GM23248 (cell line): Measurements from ENCODE around the gene BUB1B. TPM values are rescaled to one million over a fixed set of nuclear protein-coding genes. Genes with fewer than 3 reads are reported as not detected.

Experiments used
- DNase-seq: peaks from one replicate; pipeline ENCODE4 v3.0.0-alpha.2; 2015
- H2AFZ ChIP-seq: fragments of 200-600 bp; sonication (generic); 2 replicates; pipeline ENCODE4 v1.6.1; 2016; ENCODE audit warnings: antibody characterized with exemption
- H3F3A ChIP-seq: fragments of 200-600 bp; sonication (generic); 2 replicates; pipeline ENCODE4 v1.6.1; 2016; ENCODE audit warnings: mild to moderate bottlenecking, antibody characterized with exemption, mixed run types; ENCODE audit not compliant: insufficient read depth
- H3K27ac ChIP-seq: fragments of 200-600 bp; sonication (generic); 2 replicates; pipeline ENCODE4 v1.5.1; 2016; ENCODE audit warnings: mild to moderate bottlenecking
- H3K27me3 ChIP-seq: fragments of 200-600 bp; sonication (generic); replicated peaks from 2 replicates; pipeline ENCODE4 v1.6.1; 2016; ENCODE audit warnings: mild to moderate bottlenecking; ENCODE audit not compliant: insufficient read depth
- H3K36me3 ChIP-seq: fragments of 200-600 bp; sonication (generic); 2 replicates; pipeline ENCODE4 v1.6.1; 2016; ENCODE audit warnings: low read depth, mild to moderate bottlenecking
- H3K4me1 ChIP-seq: fragments of 200-600 bp; sonication (generic); 2 replicates; pipeline ENCODE4 v1.6.1; 2016; ENCODE audit warnings: mild to moderate bottlenecking; ENCODE audit not compliant: insufficient read depth
- H3K4me2 ChIP-seq: fragments of 200-600 bp; sonication (generic); one replicate; pipeline ENCODE4 v1.6.1; 2016; ENCODE audit warnings: mild to moderate bottlenecking; ENCODE audit not compliant: unreplicated experiment
- H3K4me3 ChIP-seq: fragments of 200-600 bp; sonication (generic); 2 replicates; pipeline ENCODE4 v1.5.1; 2016; ENCODE audit warnings: mild to moderate bottlenecking
- H3K79me2 ChIP-seq: fragments of 200-600 bp; sonication (generic); 2 replicates; pipeline ENCODE4 v1.6.1; 2016; ENCODE audit warnings: mild to moderate bottlenecking; ENCODE audit not compliant: insufficient read depth
- H3K9ac ChIP-seq: fragments of 200-600 bp; sonication (generic); 2 replicates; pipeline ENCODE4 v1.6.1; 2016; ENCODE audit warnings: mild to moderate bottlenecking
- H3K9me2 ChIP-seq: fragments of 200-600 bp; sonication (generic); 2 replicates; pipeline ENCODE4 v1.6.1; 2016; ENCODE audit warnings: mixed run types, mild to moderate bottlenecking, moderate library complexity; ENCODE audit not compliant: insufficient read depth
- H3K9me3 ChIP-seq: fragments of 200-600 bp; sonication (generic); one replicate; pipeline ENCODE4 v1.6.1; 2017; ENCODE audit warnings: low read depth
- H4K20me1 ChIP-seq: fragments of 200-600 bp; sonication (generic); 2 replicates; pipeline ENCODE4 v1.6.0; 2016; ENCODE audit not compliant: insufficient read depth
- EZH2 ChIP-seq: fragments of 200-600 bp; sonication (generic); IDR thresholded peaks from 2 replicates; pipeline ENCODE4 v1.6.1; 2018; ENCODE audit warnings: antibody characterized with exemption, mild to moderate bottlenecking; ENCODE audit not compliant: insufficient read depth, poor library complexity, severe bottlenecking
- EZH2phosphoT487 ChIP-seq: fragments of 200-600 bp; sonication (generic); IDR thresholded peaks from 2 replicates; pipeline ENCODE4 v1.6.1; 2018; ENCODE audit warnings: antibody characterized with exemption, moderate library complexity, mild to moderate bottlenecking, low read depth; ENCODE audit not compliant: insufficient read depth
- WGBS, 2 experiments: methylation state at CpG; one replicate each; pipeline ENCODE4 v1.1.6; 2015 to 2017; ENCODE audit warnings: low lambda C conversion rate in 2 of 2, low coverage in 1 of 2; ENCODE audit errors: missing lambda C conversion rate in 2 of 2; 5-methylcytosine and 5-hydroxymethylcytosine counted together
- in situ Hi-C: fragments of 300-500 bp; cut with MboI; formaldehyde crosslinking; loops from 2 replicates; pipeline ENCODE4 v1.15.0; 2020
- polyA plus RNA-seq: library from polyadenylated mRNA; unstranded; fragments of >200 nt; fragmentation: Nextera tagmentation; extraction: Ambion mirVana; gene quantifications from 2 replicates; pipeline ENCODE4 v1.2.1, GENCODE V29; 2016
- total RNA-seq: library from RNA; depleted of rRNA; stranded (reverse); fragments of >200 nt; shearing (Covaris generic); gene quantifications from 2 replicates; pipeline ENCODE4 v1.2.3, GENCODE V29; 2014

Gene BUB1B
- total and polyA plus RNA-seq, 2 experiments from 2014 or later: 9.4 to 10.2 TPM

DNA sequence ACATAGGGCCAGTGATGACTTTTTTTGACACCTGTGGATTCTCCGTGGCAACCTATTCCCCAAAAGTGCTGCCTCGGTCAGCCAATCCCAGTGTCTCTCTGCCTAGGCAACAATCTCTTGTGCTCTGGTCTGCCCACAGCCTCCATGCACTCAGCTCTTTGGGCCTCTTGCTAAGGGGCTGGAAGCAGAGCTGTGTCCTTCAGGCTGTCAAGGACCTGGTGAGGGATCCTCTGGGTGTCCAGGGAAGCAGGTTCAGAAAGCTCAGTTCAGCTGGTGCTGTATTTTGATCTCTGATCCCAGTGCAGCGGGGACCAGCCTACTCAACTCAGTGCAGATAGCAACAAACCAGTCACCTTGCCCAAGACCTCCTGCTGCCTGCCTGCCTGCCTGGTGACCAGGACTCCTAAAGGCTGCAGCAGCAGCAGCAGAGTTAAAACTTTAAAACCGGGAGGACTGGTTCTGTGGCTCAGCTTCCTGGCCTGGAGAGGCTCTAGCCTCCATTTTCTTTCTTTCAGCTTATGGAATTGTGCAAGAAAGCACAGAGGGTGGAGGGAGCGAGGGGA lies 84.2 kb downstream of the BUB1B start:
- DNase-seq: no peak
- Histone ChIP-seq H2AFZ (no peak overlapping the region), H4K20me1 (no peaks in the 10 kb centered on the region), H3K9me2 (no peaks in the 10 kb centered on the region), H3K27me3 (0 out of 2 replicates have a peak, but pooled peaks cover 6% of the 10 kb centered on the region), H3K79me2 (no peaks in the 10 kb centered on the region), H3K9ac (no peak overlapping the region), H3K36me3 (no peaks in the 10 kb centered on the region), H3K27ac (no peak overlapping the region), H3F3A (peaks cover 10% of the 10 kb centered on the region; the same call in 1 of the 2 replicates), H3K4me1 (no peaks in the 10 kb centered on the region), H3K4me3 (no peak overlapping the region), H3K4me2 (no peak overlapping the region), H3K9me3 (no peaks in the 10 kb centered on the region)
- in situ Hi-C loops: no loop called here
- TF ChIP-seq EZH2: no peak
- TF ChIP-seq EZH2phosphoT487: no peak
- 80 to 81% methylated on average over 5 of the region's 5 CpGs for WGBS, 2 experiments

DNA sequence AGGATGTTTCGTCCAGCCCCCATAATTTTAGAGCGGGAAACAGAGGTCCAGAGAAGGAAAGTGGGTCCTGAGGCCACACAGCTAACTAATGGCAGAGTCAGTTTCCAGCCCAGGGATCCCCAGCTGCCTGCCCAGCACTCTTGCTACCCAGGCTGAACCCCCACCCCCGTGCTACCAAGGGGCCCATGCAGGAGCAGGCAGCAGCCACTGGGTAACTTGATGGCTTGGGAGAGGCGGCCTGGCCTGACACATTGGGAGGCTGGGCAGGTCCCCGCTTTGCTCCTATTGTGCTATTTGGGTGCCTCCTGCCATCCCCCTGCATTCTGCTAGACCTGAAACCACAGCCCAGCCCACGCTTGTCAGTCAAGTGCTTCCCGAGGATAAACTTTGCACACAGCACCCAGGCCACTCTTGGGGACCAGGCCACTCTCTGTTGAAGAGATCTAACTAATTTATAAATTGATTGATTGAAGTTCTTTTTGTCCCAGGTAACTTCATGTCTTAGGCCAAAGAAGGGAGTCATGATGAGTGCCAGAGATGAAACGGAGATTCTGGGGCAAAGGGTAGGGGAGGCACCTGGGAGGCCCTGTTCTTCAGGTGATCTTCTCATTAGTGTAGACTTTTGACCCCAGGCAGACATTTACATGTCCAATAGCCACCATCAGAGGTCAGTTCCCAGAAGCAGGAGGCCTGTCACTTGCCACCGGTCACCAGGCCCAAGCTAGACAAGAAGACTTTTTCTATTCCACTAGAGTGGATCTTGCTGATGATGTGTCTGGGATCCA lies 85.0 kb downstream of the BUB1B start:
- no peaks in the 10 kb centered on the region for H3K9me3 ChIP-seq
- H3K4me1 ChIP-seq: no peaks in the 10 kb centered on the region
- no peaks in the 10 kb centered on the region for H4K20me1 ChIP-seq
- no peak overlapping the region for H2AFZ ChIP-seq
- TF ChIP-seq EZH2 (no peak), EZH2phosphoT487 (no peak)
- DNase-seq: no peak
- WGBS, 2 experiments: 69 to 74% methylated on average over 9 of the region's 9 CpGs
- H3K4me3 ChIP-seq: no peak overlapping the region
- H3K27ac ChIP-seq: no peak overlapping the region
- no peaks in the 10 kb centered on the region for H3K36me3 ChIP-seq
- H3K9me2 ChIP-seq: no peaks in the 10 kb centered on the region
- H3K4me2 ChIP-seq: no peak overlapping the region
- H3F3A ChIP-seq: peaks cover 15% of the 10 kb centered on the region; the same call in 1 of the 2 replicates
- no peak overlapping the region for H3K9ac ChIP-seq
- in situ Hi-C loops: no loop called here
- 0 out of 2 replicates have a peak, but pooled peaks cover 6% of the 10 kb centered on the region for H3K27me3 ChIP-seq
- H3K79me2 ChIP-seq: no peaks in the 10 kb centered on the region

DNA sequence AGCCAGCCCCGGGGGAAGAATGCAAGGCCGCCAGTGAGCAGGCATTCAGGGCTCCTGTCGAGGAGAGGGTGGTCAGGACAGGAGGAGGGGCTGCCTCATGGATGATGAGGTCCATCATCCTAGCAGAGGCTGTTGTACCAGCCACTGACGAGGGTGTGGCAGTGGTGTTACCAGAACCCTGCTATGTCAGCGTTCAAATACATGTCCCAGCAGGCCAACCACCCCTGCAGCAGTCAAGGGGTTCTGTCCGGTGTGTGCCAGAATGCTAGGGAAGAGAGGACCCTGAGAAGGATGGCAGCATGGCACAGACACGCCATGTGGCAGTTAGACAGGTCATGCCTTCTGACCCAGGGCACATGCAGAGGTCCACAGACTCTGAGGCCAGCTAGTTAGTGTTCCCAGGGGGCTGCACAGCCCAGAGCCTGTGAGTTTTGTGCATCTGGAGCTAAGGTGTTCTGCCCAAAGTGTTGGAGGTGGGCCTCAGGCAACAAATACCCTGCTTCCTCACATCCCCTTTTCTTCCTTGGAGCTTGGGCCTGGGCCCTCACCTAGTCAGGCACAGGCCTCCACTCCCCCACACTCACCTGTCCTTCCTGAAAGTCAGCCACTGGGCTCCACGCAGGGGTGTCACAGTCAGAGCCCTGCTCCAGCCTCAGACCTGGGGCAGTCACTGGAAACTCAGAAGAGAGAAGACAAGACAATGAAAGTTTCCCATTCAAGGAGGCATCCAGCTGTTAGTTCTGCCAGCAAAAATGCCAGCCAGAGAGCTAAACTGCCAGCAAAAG lies 85.8 kb downstream of the BUB1B start:
- in situ Hi-C loops: no loop called here
- no peak overlapping the region for H2AFZ ChIP-seq
- H3K4me1 ChIP-seq: no peaks in the 10 kb centered on the region
- H4K20me1 ChIP-seq: no peaks in the 10 kb centered on the region
- no peaks in the 10 kb centered on the region for H3K9me2 ChIP-seq
- WGBS, 2 experiments: 63 to 74% methylated on average over 8 of the region's 8 CpGs
- H3K36me3 ChIP-seq: no peaks in the 10 kb centered on the region
- no peak for DNase-seq
- H3K27ac ChIP-seq: no peak overlapping the region
- no peak overlapping the region for H3K4me3 ChIP-seq
- no peak overlapping the region for H3K9ac ChIP-seq
- H3K9me3 ChIP-seq: no peaks in the 10 kb centered on the region
- TF ChIP-seq EZH2 (no peak), EZH2phosphoT487 (no peak)
- no peaks in the 10 kb centered on the region for H3K79me2 ChIP-seq
- H3K27me3 ChIP-seq: 0 out of 2 replicates have a peak, but pooled peaks cover 6% of the 10 kb centered on the region
- H3F3A ChIP-seq: peaks cover 15% of the 10 kb centered on the region; the same call in 1 of the 2 replicates
- no peak overlapping the region for H3K4me2 ChIP-seq

DNA sequence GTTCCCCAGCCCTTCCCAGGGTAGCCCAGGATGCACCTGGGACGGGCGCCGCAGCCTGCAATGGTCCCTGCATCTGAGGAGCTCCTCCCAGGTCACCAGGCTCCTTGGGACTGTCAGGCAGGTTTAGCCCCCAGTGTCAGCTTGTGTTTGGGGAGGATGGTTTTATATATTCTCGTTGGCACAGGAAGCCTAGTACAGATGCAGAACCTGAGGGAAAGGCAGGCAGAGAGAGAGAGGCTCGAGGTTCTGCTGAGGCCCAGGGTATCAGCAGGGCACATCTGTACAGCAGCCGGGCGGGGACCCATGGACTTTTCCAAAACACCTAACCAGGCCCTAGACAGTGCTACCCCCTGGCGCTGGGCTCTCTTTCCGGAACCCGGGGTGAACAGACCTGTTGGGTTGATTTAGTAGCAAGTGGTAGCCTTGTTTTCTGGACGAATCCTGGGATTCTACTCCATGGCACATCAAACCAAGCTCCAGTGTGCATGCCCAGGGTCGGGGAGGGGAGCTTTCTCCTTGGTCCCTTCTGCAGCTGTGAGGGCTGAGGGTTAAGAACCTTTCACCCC lies 86.6 kb downstream of the BUB1B start:
- Histone ChIP-seq H3F3A (peaks cover 15% of the 10 kb centered on the region; the same call in 1 of the 2 replicates), H3K79me2 (no peaks in the 10 kb centered on the region)

More for the DNA sequence above, 86.6 kb downstream of the BUB1B start:
- Histone ChIP-seq H3K4me1 (no peaks in the 10 kb centered on the region), H3K27ac (no peak overlapping the region), H3K9me3 (no peaks in the 10 kb centered on the region), H3K36me3 (no peaks in the 10 kb centered on the region), H3K27me3 (peaks cover 13% of the 10 kb centered on the region; the same call in 1 of the 2 replicates), H3K9ac (no peak overlapping the region), H3K4me2 (no peak overlapping the region), H2AFZ (no peak overlapping the region), H4K20me1 (no peaks in the 10 kb centered on the region), H3K4me3 (no peak overlapping the region), H3K9me2 (no peaks in the 10 kb centered on the region)
- no peak for TF ChIP-seq EZH2phosphoT487
- no peak for TF ChIP-seq EZH2
- in situ Hi-C loops: no loop called here
- WGBS, 2 experiments: 64 to 71% methylated on average over 12 of the region's 12 CpGs
- DNase-seq: no peak
